Bronchial epithelial cell (primary cell): Measurements from ENCODE around the gene USP28. TPM values are rescaled to one million over a fixed set of nuclear protein-coding genes. Genes with fewer than 3 reads are reported as not detected.

Experiments
- DNase-seq: peaks from one replicate; pipeline ENCODE4 v3.0.0-alpha.2; 2010; ENCODE audit warnings: low read depth
- FAIRE-seq: peaks from 2 replicates; lab custom pipeline; 2011; peaks lifted over from hg19 to GRCh38; lab: Jason Lieb, UNC
- H3K27me3 ChIP-seq: 2 replicates; pipeline ENCODE4 v1.5.1; 2011; ENCODE audit warnings: low read length; ENCODE audit not compliant: control insufficient read depth, insufficient read depth
- H3K36me3 ChIP-seq: 2 replicates; pipeline ENCODE4 v1.5.1; 2011; ENCODE audit warnings: low read length; ENCODE audit not compliant: control insufficient read depth, insufficient read depth
- H3K4me3 ChIP-seq: 2 replicates; pipeline ENCODE4 v1.5.1; 2011; ENCODE audit warnings: mild to moderate bottlenecking, low read depth, low read length, control low read depth
- total RNA-seq: library from RNA; depleted of rRNA; stranded (reverse); fragments of >200 nt; gene quantifications from 2 replicates; pipeline ENCODE4 v1.2.1, GENCODE V29; 2014
- TF ChIP-seq, protein P1 (sequence below): IDR thresholded peaks from 2 replicates; pipeline ENCODE4 v1.5.1; 2011; ENCODE audit warnings: mild to moderate bottlenecking, moderate library complexity, low read length, control low read depth, inconsistent platforms; ENCODE audit not compliant: insufficient read depth, severe bottlenecking

Gene USP28
- total RNA-seq, 1 donor from 2014 or later = 30.0 TPM

DNA sequence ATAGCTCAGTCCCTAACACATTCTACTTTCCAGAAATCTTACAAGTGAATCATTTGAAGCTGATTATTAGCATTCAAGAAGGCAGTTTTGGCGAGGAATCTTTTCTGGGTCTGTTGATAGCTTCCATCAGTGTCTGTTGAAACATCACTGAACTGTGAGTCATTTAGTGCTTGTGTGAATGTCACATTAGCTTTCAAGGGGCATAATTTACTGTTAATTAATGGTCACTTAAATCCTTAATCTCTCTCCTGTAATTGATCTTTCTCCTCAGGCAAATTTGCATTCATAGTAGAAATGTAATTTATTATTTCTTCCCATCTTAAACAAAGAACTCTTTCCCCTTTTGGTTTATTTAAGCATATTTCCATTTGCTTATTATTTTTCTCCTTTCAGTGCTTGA lies 31.8 kb upstream of the USP28 start:
- FAIRE-seq (no peak), DNase-seq (no peak)
- TF ChIP-seq, protein P1, sequence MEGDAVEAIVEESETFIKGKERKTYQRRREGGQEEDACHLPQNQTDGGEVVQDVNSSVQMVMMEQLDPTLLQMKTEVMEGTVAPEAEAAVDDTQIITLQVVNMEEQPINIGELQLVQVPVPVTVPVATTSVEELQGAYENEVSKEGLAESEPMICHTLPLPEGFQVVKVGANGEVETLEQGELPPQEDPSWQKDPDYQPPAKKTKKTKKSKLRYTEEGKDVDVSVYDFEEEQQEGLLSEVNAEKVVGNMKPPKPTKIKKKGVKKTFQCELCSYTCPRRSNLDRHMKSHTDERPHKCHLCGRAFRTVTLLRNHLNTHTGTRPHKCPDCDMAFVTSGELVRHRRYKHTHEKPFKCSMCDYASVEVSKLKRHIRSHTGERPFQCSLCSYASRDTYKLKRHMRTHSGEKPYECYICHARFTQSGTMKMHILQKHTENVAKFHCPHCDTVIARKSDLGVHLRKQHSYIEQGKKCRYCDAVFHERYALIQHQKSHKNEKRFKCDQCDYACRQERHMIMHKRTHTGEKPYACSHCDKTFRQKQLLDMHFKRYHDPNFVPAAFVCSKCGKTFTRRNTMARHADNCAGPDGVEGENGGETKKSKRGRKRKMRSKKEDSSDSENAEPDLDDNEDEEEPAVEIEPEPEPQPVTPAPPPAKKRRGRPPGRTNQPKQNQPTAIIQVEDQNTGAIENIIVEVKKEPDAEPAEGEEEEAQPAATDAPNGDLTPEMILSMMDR = no peak
- no peaks in the 10 kb centered on the region for H3K36me3 ChIP-seq
- no peaks in the 10 kb centered on the region for H3K27me3 ChIP-seq
- no peak overlapping the region for H3K4me3 ChIP-seq

DNA sequence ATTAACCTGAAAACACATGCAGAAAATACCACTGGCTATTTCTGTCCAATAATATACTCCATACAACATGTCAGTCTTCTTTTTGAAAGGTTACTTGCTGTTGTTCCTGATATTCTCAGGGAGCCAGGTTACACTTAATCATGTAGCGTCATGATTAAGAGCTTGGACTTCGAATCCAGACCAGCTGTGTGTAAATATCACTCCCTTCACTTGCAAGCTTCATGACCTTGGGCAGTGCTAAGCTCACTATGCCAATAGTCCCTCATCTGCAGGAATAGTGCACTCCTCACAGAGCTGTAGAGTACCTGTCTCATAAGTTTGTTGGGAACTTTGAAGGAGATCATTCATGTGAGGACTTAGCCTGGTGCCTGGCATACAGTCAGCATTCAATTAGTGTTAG lies 31.1 kb upstream of the USP28 start:
- DNase-seq (no peak), FAIRE-seq (no peak)
- Histone ChIP-seq H3K4me3 (no peak overlapping the region), H3K27me3 (no peaks in the 10 kb centered on the region), H3K36me3 (no peaks in the 10 kb centered on the region)
- TF ChIP-seq, protein P1 = no peak

DNA sequence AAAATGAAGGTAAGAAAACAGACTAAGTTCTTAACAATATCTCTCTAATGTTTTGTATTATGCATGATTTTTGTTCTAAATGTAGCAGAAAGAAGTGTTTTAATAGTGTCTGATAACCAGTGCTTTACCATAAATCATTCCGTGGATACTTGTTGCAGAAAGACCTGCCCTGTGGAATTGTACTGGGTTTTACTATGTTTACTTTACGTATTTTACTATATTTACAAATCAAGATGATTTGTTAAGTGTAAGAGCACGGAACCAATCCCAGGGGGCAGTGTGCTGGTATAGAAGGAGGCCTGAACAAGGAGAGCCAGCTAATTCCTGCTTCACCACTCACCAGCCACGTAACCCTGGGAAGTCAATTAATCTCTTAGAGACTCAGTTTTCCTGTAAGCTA lies 30.7 kb upstream of the USP28 start:
- no peak for FAIRE-seq
- no peak overlapping the region for H3K4me3 ChIP-seq
- no peaks in the 10 kb centered on the region for H3K27me3 ChIP-seq
- DNase-seq = peak; percentile 70
- H3K36me3 ChIP-seq = no peaks in the 10 kb centered on the region
- TF ChIP-seq, protein P1 = peak; percentile 41

DNA sequence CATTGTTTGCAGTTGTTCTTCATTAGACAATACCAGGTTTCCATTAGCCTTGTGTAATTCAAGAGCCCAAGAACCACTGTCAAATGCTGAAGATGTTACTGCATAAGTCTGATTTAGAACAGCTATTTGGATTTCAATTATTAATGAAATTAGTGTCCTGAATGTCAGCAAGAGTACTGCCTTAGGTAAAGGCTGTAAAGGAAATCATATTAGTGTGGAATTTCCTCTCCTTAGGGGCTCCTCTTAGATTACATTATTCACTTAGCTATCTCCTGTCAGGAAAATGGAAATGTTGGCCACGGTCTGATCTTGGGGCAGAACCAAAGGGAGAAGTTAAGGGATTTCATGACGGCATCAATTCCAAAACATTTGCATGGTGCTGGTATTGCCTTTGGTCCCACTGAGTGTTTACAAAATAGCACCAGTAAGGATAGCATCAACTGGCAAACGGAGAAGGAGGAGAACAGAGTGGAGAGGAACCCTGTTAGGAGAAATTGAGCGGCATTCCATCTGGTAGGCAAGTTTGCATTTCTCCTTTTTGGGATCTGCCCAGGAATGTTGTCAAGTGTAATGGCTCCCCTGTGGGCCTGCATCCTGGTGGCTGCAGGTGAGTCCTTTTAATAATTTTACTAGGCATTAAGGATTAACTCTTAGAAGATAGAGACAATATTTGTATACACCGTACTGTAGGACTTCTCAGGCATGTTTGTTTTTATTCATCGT lies 29.2 kb upstream of the USP28 start, which contains the start of gene HTR3B:
Gene HTR3B (plus strand): TSS at position 418 of the 723 bp plus-strand sequence. CDS start 138 bp downstream, at position 556.
- FAIRE-seq = no peak

DNA sequence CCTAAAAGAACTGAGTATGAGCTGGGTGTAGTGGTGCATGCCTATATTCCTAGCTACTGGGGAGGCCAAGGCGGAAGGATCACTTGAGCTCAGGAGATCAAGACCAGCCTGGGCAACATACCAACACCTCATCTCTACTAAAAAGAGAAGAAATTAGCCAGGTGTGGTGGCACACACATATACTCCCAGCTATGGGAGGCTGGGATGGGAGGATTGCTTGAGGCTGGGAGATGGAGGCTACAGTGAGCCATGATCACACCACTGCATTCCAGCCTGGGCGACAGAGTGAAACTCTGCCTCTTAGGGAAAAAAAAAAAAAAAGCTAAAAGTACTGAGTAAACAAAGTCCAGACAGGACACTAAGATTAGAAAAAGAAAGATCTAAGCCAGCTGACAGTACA lies 25.8 kb upstream of the USP28 start:
- no peaks in the 10 kb centered on the region for H3K36me3 ChIP-seq
- TF ChIP-seq, protein P1 = no peak
- H3K4me3 ChIP-seq = no peak overlapping the region
- FAIRE-seq = no peak
- H3K27me3 ChIP-seq = no peaks in the 10 kb centered on the region
- no peak for DNase-seq

More for the DNA sequence above, 29.2 kb upstream of the USP28 start, which contains the start of gene HTR3B:
- no peak for DNase-seq
- TF ChIP-seq, protein P1 = no peak
- Histone ChIP-seq H3K4me3 (no peak within 1 kb of the TSS), H3K36me3 (no peaks in the 10 kb centered on the region), H3K27me3 (no peaks in the 10 kb centered on the region)
